ENCODE data around the gene NIBAN1.

The NIBAN1 gene

DNA sequence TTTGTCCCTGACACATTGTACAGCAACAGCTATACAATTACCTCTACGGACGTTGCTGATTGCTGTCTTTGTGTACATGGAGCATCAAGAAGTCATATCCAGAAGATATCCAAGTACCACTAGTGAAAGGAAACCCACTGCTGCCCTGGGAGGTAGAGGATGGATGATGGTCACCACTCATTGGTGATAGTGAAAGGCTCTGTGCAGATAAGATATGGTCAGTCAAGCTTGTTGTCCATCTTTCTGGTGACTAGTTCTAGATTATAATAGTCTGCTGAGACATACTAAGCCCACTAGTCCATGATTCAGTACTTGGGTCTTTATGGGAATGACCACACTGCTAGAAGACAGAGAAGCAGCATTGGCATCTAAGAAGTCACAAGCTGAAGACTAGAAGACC lies 30.3 kb downstream of the NIBAN1 start:
- peaks cover 10% of the 10 kb centered on the region for H3K4me1 Mint-ChIP-seq (ENCODE audit: low read depth)
- DNase-seq (ENCODE audit: low spot score): no peak
- H3K4me3 Mint-ChIP-seq: no peak overlapping the region
- no peak overlapping the region for H3K27ac Mint-ChIP-seq
- peaks cover 24% of the 10 kb centered on the region for H3K36me3 Mint-ChIP-seq (ENCODE audit: low read depth)
- no peaks in the 10 kb centered on the region for H3K9me3 Mint-ChIP-seq
- H3K27me3 Mint-ChIP-seq (ENCODE audit: low read depth): no peaks in the 10 kb centered on the region

DNA sequence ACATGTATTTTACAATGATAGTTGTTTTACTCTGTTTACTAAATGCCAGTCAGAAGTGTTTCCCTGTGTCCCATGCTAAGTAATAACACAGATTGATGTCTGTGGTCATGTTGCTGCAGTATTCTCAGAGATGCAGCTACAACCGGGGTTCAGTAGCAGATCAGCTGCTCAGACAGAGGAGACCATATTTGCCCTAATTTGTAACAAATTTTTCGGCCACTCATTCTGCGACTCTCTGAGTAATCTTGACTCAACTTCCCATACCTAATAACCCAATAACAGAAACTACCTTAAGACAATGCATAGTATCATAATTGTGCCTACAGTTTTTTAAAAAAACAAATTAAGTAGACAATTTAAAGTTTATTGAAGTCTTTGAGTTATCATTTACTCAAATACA lies 32.6 kb downstream of the NIBAN1 start:
- Mint-ChIP-seq H3K4me3 (no peak overlapping the region), H3K36me3 (ENCODE audit: low read depth) (peaks cover 21% of the 10 kb centered on the region), H3K27me3 (ENCODE audit: low read depth) (no peaks in the 10 kb centered on the region), H3K4me1 (ENCODE audit: low read depth) (peaks cover 10% of the 10 kb centered on the region), H3K9me3 (no peaks in the 10 kb centered on the region), H3K27ac (no peak overlapping the region)
- DNase-seq (ENCODE audit: low spot score): no peak

- no peaks in the 10 kb centered on the region for H3K9me3 Mint-ChIP-seq
- no peak overlapping the region for H3K4me3 Mint-ChIP-seq
- H3K4me1 Mint-ChIP-seq (ENCODE audit: low read depth): peaks cover 10% of the 10 kb centered on the region
- H3K27me3 Mint-ChIP-seq (ENCODE audit: low read depth): no peaks in the 10 kb centered on the region
- peaks cover 21% of the 10 kb centered on the region for H3K36me3 Mint-ChIP-seq (ENCODE audit: low read depth)
- H3K27ac Mint-ChIP-seq: no peak overlapping the region
- DNase-seq (ENCODE audit: low spot score): no peak
Observed at GRCh38 chr1:184941410-184941733, 32.9 kb downstream of the NIBAN1 start.

GRCh38 chr1:184940694-184941409 lies 33.5 kb downstream of the NIBAN1 start:
- Mint-ChIP-seq H3K27ac (no peak overlapping the region), H3K4me1 (ENCODE audit: low read depth) (peaks cover 7% of the 10 kb centered on the region), H3K9me3 (no peaks in the 10 kb centered on the region), H3K36me3 (ENCODE audit: low read depth) (peaks cover 18% of the 10 kb centered on the region), H3K27me3 (ENCODE audit: low read depth) (no peaks in the 10 kb centered on the region), H3K4me3 (no peak overlapping the region)
- no peak for DNase-seq (ENCODE audit: low spot score)

DNA sequence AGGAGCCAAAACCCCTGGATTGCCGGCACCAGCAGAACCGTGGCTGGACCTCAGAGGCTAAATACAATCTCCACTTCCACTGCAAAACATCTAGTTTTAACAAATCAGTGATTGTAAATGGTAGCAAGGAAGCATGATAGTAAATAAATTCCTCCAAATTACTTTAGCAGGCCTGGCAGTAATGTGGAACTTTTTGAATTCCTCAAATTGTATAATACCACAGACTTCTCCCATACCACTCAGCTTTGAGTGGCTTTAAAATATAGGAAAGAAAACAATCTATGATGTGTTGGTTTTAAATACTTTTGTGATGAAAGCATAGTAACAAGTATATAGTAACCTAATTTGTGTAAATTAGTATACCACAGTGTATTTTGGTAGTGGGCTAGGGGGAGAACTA lies 34.1 kb downstream of the NIBAN1 start:
- Mint-ChIP-seq H3K36me3 (ENCODE audit: low read depth) (peaks cover 15% of the 10 kb centered on the region), H3K4me3 (no peak overlapping the region), H3K4me1 (ENCODE audit: low read depth) (peaks cover 6% of the 10 kb centered on the region), H3K27me3 (ENCODE audit: low read depth) (no peaks in the 10 kb centered on the region), H3K27ac (no peak overlapping the region), H3K9me3 (no peaks in the 10 kb centered on the region)
- no peak for DNase-seq (ENCODE audit: low spot score)

DNA sequence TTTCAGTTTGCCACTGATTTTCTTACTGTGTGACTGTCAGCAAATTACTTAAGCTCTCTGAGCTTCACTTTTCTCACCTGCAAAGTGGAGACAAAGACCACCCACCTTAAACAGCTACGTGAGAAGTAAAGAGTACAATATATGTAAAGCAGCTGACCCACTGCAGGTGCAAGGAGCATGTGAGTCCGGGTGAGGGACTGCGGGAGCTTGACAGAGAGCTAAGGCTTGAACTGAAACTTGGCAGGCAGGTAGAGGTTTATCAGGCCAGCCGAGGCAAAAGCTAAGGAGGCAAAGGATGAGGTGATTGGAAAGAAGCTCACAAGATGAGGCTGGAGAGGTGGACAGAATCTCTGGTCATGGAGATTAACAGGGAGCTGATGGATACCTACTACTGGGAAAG lies 36.6 kb downstream of the NIBAN1 start:
- Mint-ChIP-seq H3K27me3 (ENCODE audit: low read depth) (no peaks in the 10 kb centered on the region), H3K9me3 (peaks cover 6% of the 10 kb centered on the region), H3K36me3 (ENCODE audit: low read depth) (peaks cover 11% of the 10 kb centered on the region), H3K27ac (no peak overlapping the region), H3K4me1 (ENCODE audit: low read depth) (peaks cover 5% of the 10 kb centered on the region), H3K4me3 (no peak overlapping the region)
- DNase-seq (ENCODE audit: low spot score): no peak

- DNase-seq (ENCODE audit: low spot score): no peak
- peaks cover 5% of the 10 kb centered on the region for H3K36me3 Mint-ChIP-seq (ENCODE audit: low read depth)
- H3K27me3 Mint-ChIP-seq (ENCODE audit: low read depth): no peaks in the 10 kb centered on the region
- no peaks in the 10 kb centered on the region for H3K4me1 Mint-ChIP-seq (ENCODE audit: low read depth)
- H3K27ac Mint-ChIP-seq: no peak overlapping the region
- H3K4me3 Mint-ChIP-seq: no peak overlapping the region
- H3K9me3 Mint-ChIP-seq: peaks cover 6% of the 10 kb centered on the region
Observed at GRCh38 chr1:184935920-184936798, 38.1 kb downstream of the NIBAN1 start.

GRCh38 chr1:184933944-184934343 lies 40.4 kb downstream of the NIBAN1 start:
- H3K4me3 Mint-ChIP-seq: no peak overlapping the region
- H3K4me1 Mint-ChIP-seq (ENCODE audit: low read depth): peaks cover 4% of the 10 kb centered on the region
- no peak for DNase-seq (ENCODE audit: low spot score)
- H3K27me3 Mint-ChIP-seq (ENCODE audit: low read depth): no peaks in the 10 kb centered on the region
- peaks cover 5% of the 10 kb centered on the region for H3K36me3 Mint-ChIP-seq (ENCODE audit: low read depth)
- H3K27ac Mint-ChIP-seq: no peak overlapping the region
- H3K9me3 Mint-ChIP-seq: peaks cover 6% of the 10 kb centered on the region

GRCh38 chr1:184932319-184932718 lies 42.0 kb downstream of the NIBAN1 start:
- Mint-ChIP-seq H3K4me3 (no peak overlapping the region), H3K27ac (no peak overlapping the region), H3K36me3 (ENCODE audit: low read depth) (peaks cover 5% of the 10 kb centered on the region), H3K27me3 (ENCODE audit: low read depth) (no peaks in the 10 kb centered on the region), H3K9me3 (peaks cover 6% of the 10 kb centered on the region), H3K4me1 (ENCODE audit: low read depth) (peaks cover 4% of the 10 kb centered on the region)
- DNase-seq (ENCODE audit: low spot score): no peak

GRCh38 chr1:184931566-184931965 lies 42.7 kb downstream of the NIBAN1 start:
- Mint-ChIP-seq H3K9me3 (peaks cover 12% of the 10 kb centered on the region), H3K36me3 (ENCODE audit: low read depth) (peaks cover 5% of the 10 kb centered on the region), H3K27me3 (ENCODE audit: low read depth) (no peaks in the 10 kb centered on the region), H3K4me3 (no peak overlapping the region), H3K27ac (no peak overlapping the region), H3K4me1 (ENCODE audit: low read depth) (peaks cover 4% of the 10 kb centered on the region)
- no peak for DNase-seq (ENCODE audit: low spot score)

- Mint-ChIP-seq H3K36me3 (ENCODE audit: low read depth) (peaks cover 3% of the 10 kb centered on the region), H3K27me3 (ENCODE audit: low read depth) (no peaks in the 10 kb centered on the region), H3K4me3 (no peak overlapping the region), H3K9me3 (peaks cover 14% of the 10 kb centered on the region), H3K4me1 (ENCODE audit: low read depth) (peaks cover 4% of the 10 kb centered on the region), H3K27ac (no peak overlapping the region)
- no peak for DNase-seq (ENCODE audit: low spot score)
Observed at GRCh38 chr1:184930645-184931044, 43.7 kb downstream of the NIBAN1 start.

- Mint-ChIP-seq H3K36me3 (ENCODE audit: low read depth) (peaks cover 3% of the 10 kb centered on the region), H3K27me3 (ENCODE audit: low read depth) (peaks cover under 1% of the 10 kb centered on the region), H3K4me1 (ENCODE audit: low read depth) (peaks cover 4% of the 10 kb centered on the region), H3K4me3 (no peak overlapping the region), H3K27ac (no peak overlapping the region), H3K9me3 (peaks cover 14% of the 10 kb centered on the region)
- DNase-seq (ENCODE audit: low spot score): no peak
Observed at GRCh38 chr1:184930232-184930631, 44.1 kb downstream of the NIBAN1 start.

GRCh38 chr1:184929711-184930202 lies 44.6 kb downstream of the NIBAN1 start:
- no peak overlapping the region for H3K27ac Mint-ChIP-seq
- H3K4me1 Mint-ChIP-seq (ENCODE audit: low read depth): peaks cover 4% of the 10 kb centered on the region
- H3K9me3 Mint-ChIP-seq: peaks cover 14% of the 10 kb centered on the region
- H3K36me3 Mint-ChIP-seq (ENCODE audit: low read depth): peaks cover 3% of the 10 kb centered on the region
- DNase-seq (ENCODE audit: low spot score): no peak
- peaks cover 5% of the 10 kb centered on the region for H3K27me3 Mint-ChIP-seq (ENCODE audit: low read depth)
- H3K4me3 Mint-ChIP-seq: no peak overlapping the region

GRCh38 chr1:184928394-184928793 lies 45.9 kb downstream of the NIBAN1 start:
- Mint-ChIP-seq H3K36me3 (ENCODE audit: low read depth) (no peaks in the 10 kb centered on the region), H3K27me3 (ENCODE audit: low read depth) (peaks cover 13% of the 10 kb centered on the region), H3K9me3 (peaks cover 14% of the 10 kb centered on the region), H3K4me1 (ENCODE audit: low read depth) (peaks cover 4% of the 10 kb centered on the region), H3K27ac (no peak overlapping the region), H3K4me3 (no peak overlapping the region)
- no peak for DNase-seq (ENCODE audit: low spot score)

All from T-helper 2 cell treated with Interferon-gamma antibody and Interleukin-4, amounts not matched to agents 5 μg/mL and 100 μg/mL, for 36 hours (primary cell).